ENCODE results near the gene KNDC1.

DNA sequence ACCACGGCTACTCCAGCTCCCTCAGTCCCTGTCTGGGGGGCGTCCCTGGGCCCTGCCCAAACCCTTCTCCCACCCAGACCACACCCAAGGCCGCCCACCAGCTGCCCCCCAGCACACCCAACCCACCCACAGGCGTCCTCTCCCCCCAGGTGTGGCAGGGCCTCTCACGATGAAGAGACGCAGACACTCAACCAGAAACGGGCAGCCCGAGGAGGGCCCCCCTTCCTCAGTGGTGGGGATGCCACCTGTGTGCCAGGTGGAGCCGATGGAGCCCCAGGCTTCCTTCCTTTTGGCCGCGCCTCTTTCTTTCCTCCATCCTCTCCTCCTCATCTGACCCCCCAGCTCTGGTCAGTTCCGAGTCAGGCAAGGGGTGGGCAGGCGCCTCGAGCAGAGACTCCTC, 43.6 kb upstream of the KNDC1 start:
- TF ChIP-seq GATA3 (IDR thresholded peaks at IDR 0.05; ENCODE audit: low read depth, low read length) (no peak), GATA2 (IDR thresholded peaks at IDR 0.05; ENCODE audit: low read depth, low read length) (no peak)

Measured in SH-SY5Y (cell line).